Measurements from ENCODE around the gene PRSS53.

The PRSS53 gene

GRCh38 chr16:31081428-31082351 lies 7.1 kb downstream of the PRSS53 start:
- Histone ChIP-seq H3K4me1 (ENCODE audit: insufficient read depth, low read length) (no peaks in the 10 kb centered on the region), H3K4me3 (ENCODE audit: low read length) (no peak overlapping the region), H3K36me3 (ENCODE audit: insufficient read depth, low read length) (peaks cover 79% of the 10 kb centered on the region), H3K27me3 (ENCODE audit: insufficient read depth, low read length) (no peaks in the 10 kb centered on the region), H3K9me3 (ENCODE audit: insufficient read depth, low read depth, low read length) (no peaks in the 10 kb centered on the region), H3K9ac (ENCODE audit: low read depth, low read length) (no peak overlapping the region), H3K27ac (ENCODE audit: low read depth, low read length) (no peak overlapping the region)
- 93% methylated on average over 26 of the region's 26 CpGs for WGBS

GRCh38 chr16:31080756-31081419 lies 7.9 kb downstream of the PRSS53 start:
- WGBS: 93% methylated on average over 13 of the region's 13 CpGs
- H3K9me3 ChIP-seq (ENCODE audit: insufficient read depth, low read depth, low read length): no peaks in the 10 kb centered on the region
- no peaks in the 10 kb centered on the region for H3K27me3 ChIP-seq (ENCODE audit: insufficient read depth, low read length)
- no peak overlapping the region for H3K9ac ChIP-seq (ENCODE audit: low read depth, low read length)
- H3K36me3 ChIP-seq (ENCODE audit: insufficient read depth, low read length): peaks cover 87% of the 10 kb centered on the region
- H3K4me1 ChIP-seq (ENCODE audit: insufficient read depth, low read length): no peaks in the 10 kb centered on the region
- no peak overlapping the region for H3K27ac ChIP-seq (ENCODE audit: low read depth, low read length)
- H3K4me3 ChIP-seq (ENCODE audit: low read length): no peak overlapping the region

GRCh38 chr16:31080035-31080629 lies 8.6 kb downstream of the PRSS53 start:
- H3K36me3 ChIP-seq (ENCODE audit: insufficient read depth, low read length): peaks cover 86% of the 10 kb centered on the region

GRCh38 chr16:31079342-31079944 lies 9.3 kb downstream of the PRSS53 start:
- Histone ChIP-seq H3K36me3 (ENCODE audit: insufficient read depth, low read length) (peaks cover 82% of the 10 kb centered on the region), H3K27me3 (ENCODE audit: insufficient read depth, low read length) (no peaks in the 10 kb centered on the region), H3K27ac (ENCODE audit: low read depth, low read length) (no peak overlapping the region), H3K9me3 (ENCODE audit: insufficient read depth, low read depth, low read length) (no peaks in the 10 kb centered on the region), H3K4me3 (ENCODE audit: low read length) (no peak overlapping the region), H3K4me1 (ENCODE audit: insufficient read depth, low read length) (no peaks in the 10 kb centered on the region), H3K9ac (ENCODE audit: low read depth, low read length) (no peak overlapping the region)
- 93% methylated on average over 13 of the region's 13 CpGs for WGBS

More at GRCh38 chr16:31080035-31080629, 8.6 kb downstream of the PRSS53 start:
- Histone ChIP-seq H3K27ac (ENCODE audit: low read depth, low read length) (no peak overlapping the region), H3K9ac (ENCODE audit: low read depth, low read length) (no peak overlapping the region), H3K9me3 (ENCODE audit: insufficient read depth, low read depth, low read length) (no peaks in the 10 kb centered on the region), H3K4me3 (ENCODE audit: low read length) (no peak overlapping the region), H3K4me1 (ENCODE audit: insufficient read depth, low read length) (no peaks in the 10 kb centered on the region), H3K27me3 (ENCODE audit: insufficient read depth, low read length) (no peaks in the 10 kb centered on the region)
- WGBS: 96% methylated on average over 40 of the region's 40 CpGs

GRCh38 chr16:31078597-31079341 lies 10.0 kb downstream of the PRSS53 start:
- Histone ChIP-seq H3K27ac (ENCODE audit: low read depth, low read length) (no peak overlapping the region), H3K9me3 (ENCODE audit: insufficient read depth, low read depth, low read length) (no peaks in the 10 kb centered on the region), H3K36me3 (ENCODE audit: insufficient read depth, low read length) (peaks cover 78% of the 10 kb centered on the region), H3K4me3 (ENCODE audit: low read length) (no peak overlapping the region), H3K27me3 (ENCODE audit: insufficient read depth, low read length) (no peaks in the 10 kb centered on the region), H3K4me1 (ENCODE audit: insufficient read depth, low read length) (no peaks in the 10 kb centered on the region), H3K9ac (ENCODE audit: low read depth, low read length) (no peak overlapping the region)
- 95% methylated on average over 15 of the region's 15 CpGs for WGBS

- H3K9ac ChIP-seq (ENCODE audit: low read depth, low read length): no peak overlapping the region
- H3K36me3 ChIP-seq (ENCODE audit: insufficient read depth, low read length): peaks cover 69% of the 10 kb centered on the region
- WGBS: 95% methylated on average over 30 of the region's 30 CpGs
- H3K27me3 ChIP-seq (ENCODE audit: insufficient read depth, low read length): no peaks in the 10 kb centered on the region
- H3K4me3 ChIP-seq (ENCODE audit: low read length): no peak overlapping the region
- no peak overlapping the region for H3K27ac ChIP-seq (ENCODE audit: low read depth, low read length)
- H3K4me1 ChIP-seq (ENCODE audit: insufficient read depth, low read length): no peaks in the 10 kb centered on the region
- no peaks in the 10 kb centered on the region for H3K9me3 ChIP-seq (ENCODE audit: insufficient read depth, low read depth, low read length)
These were observed 10.9 kb downstream of the PRSS53 start for GRCh38 chr16:31077592-31078396.

- 95% methylated on average over 13 of the region's 13 CpGs for WGBS
- H3K27ac ChIP-seq (ENCODE audit: low read depth, low read length): no peak overlapping the region
- peaks cover 4% of the 10 kb centered on the region; the same call in 1 of the 2 replicates for H3K4me1 ChIP-seq (ENCODE audit: insufficient read depth, low read length)
- peaks cover 62% of the 10 kb centered on the region for H3K36me3 ChIP-seq (ENCODE audit: insufficient read depth, low read length)
- H3K4me3 ChIP-seq (ENCODE audit: low read length): no peak overlapping the region
- H3K9me3 ChIP-seq (ENCODE audit: insufficient read depth, low read depth, low read length): no peaks in the 10 kb centered on the region
- no peak overlapping the region for H3K9ac ChIP-seq (ENCODE audit: low read depth, low read length)
- H3K27me3 ChIP-seq (ENCODE audit: insufficient read depth, low read length): no peaks in the 10 kb centered on the region
These were observed 11.7 kb downstream of the PRSS53 start for GRCh38 chr16:31077024-31077423.

- 88% methylated on average over 16 of the region's 16 CpGs for WGBS
- H3K9ac ChIP-seq (ENCODE audit: low read depth, low read length): no peak overlapping the region
- no peaks in the 10 kb centered on the region for H3K27me3 ChIP-seq (ENCODE audit: insufficient read depth, low read length)
- no peak overlapping the region for H3K4me3 ChIP-seq (ENCODE audit: low read length)
- peaks cover 56% of the 10 kb centered on the region for H3K36me3 ChIP-seq (ENCODE audit: insufficient read depth, low read length)
- H3K27ac ChIP-seq (ENCODE audit: low read depth, low read length): no peak overlapping the region
- H3K4me1 ChIP-seq (ENCODE audit: insufficient read depth, low read length): peaks cover 8% of the 10 kb centered on the region; the same call in 1 of the 2 replicates
- H3K9me3 ChIP-seq (ENCODE audit: insufficient read depth, low read depth, low read length): no peaks in the 10 kb centered on the region
These were observed 12.4 kb downstream of the PRSS53 start for GRCh38 chr16:31076319-31076718.

GRCh38 chr16:31074814-31075183 lies 13.9 kb downstream of the PRSS53 start:
- peaks cover 40% of the 10 kb centered on the region for H3K36me3 ChIP-seq (ENCODE audit: insufficient read depth, low read length)
- H3K9ac ChIP-seq (ENCODE audit: low read depth, low read length): peak overlapping the region; percentile 95
- H3K4me3 ChIP-seq (ENCODE audit: low read length): peak overlapping the region; percentile 81
- peak overlapping the region; percentile 96 for H3K27ac ChIP-seq (ENCODE audit: low read depth, low read length)
- H3K9me3 ChIP-seq (ENCODE audit: insufficient read depth, low read depth, low read length): no peaks in the 10 kb centered on the region
- H3K27me3 ChIP-seq (ENCODE audit: insufficient read depth, low read length): no peaks in the 10 kb centered on the region
- 5% methylated on average over 7 of the region's 7 CpGs for WGBS
- H3K4me1 ChIP-seq (ENCODE audit: insufficient read depth, low read length): peaks cover 8% of the 10 kb centered on the region; the same call in 1 of the 2 replicates

Measured in HUES64 (cell line).